GM12874 (cell line): ENCODE results near the gene MRPL34.

Source experiments
- CTCF ChIP-seq: IDR thresholded peaks from 2 replicates; pipeline ENCODE4 v1.5.1; 2011; ENCODE audit warnings: low read depth, mild to moderate bottlenecking, control low read depth, low read length, moderate library complexity; ENCODE audit not compliant: insufficient read depth

Gene MRPL34

GRCh38 chr19:17309198-17309964 lies 3.7 kb downstream of the MRPL34 start, which contains the start of gene DDA1:
Gene DDA1, plus strand, starts transcription at chr19:17309563. Its CDS starts 92 bp downstream, at chr19:17309655.
- TF ChIP-seq CTCF: no peak

GRCh38 chr19:17309965-17310461 lies 4.3 kb downstream of the MRPL34 start:
- TF ChIP-seq CTCF: no peak

GRCh38 chr19:17311455-17312188 lies 6.0 kb downstream of the MRPL34 start:
- TF ChIP-seq CTCF: no peak

- TF ChIP-seq CTCF: no peak
Measured at GRCh38 chr19:17312189-17313113, 6.8 kb downstream of the MRPL34 start.

- TF ChIP-seq CTCF: no peak
Measured at GRCh38 chr19:17314007-17314593, 8.4 kb downstream of the MRPL34 start.

GRCh38 chr19:17318966-17319365 lies 13.3 kb downstream of the MRPL34 start:
- no peak for TF ChIP-seq CTCF
